HG03039 (cell line): ENCODE results near the gene CADPS.

Source experiments
- ATAC-seq: cut with Tn5 transposase; IDR thresholded peaks from one replicate; pipeline ENCODE4 v1.9.1; 2021; ENCODE audit warnings: mild to moderate bottlenecking, moderate library complexity; ENCODE audit not compliant: unreplicated experiment

The CADPS gene

GRCh38 chr3:62566022-62566557, 309.1 kb downstream of the CADPS start:
- no peak for ATAC-seq

- no peak for ATAC-seq
Measured at GRCh38 chr3:62562596-62562995, 312.6 kb downstream of the CADPS start.

GRCh38 chr3:62562017-62562416, 313.2 kb downstream of the CADPS start:
- ATAC-seq = no peak

GRCh38 chr3:62559831-62560445, 315.3 kb downstream of the CADPS start:
- ATAC-seq = no peak

- ATAC-seq = no peak
Measured at GRCh38 chr3:62558549-62559112, 316.6 kb downstream of the CADPS start.

- no peak for ATAC-seq
Measured at GRCh38 chr3:62557983-62558382, 317.2 kb downstream of the CADPS start.

GRCh38 chr3:62557450-62557849, 317.8 kb downstream of the CADPS start:
- no peak for ATAC-seq

- ATAC-seq = no peak
Measured at GRCh38 chr3:62556121-62556815, 318.9 kb downstream of the CADPS start.

GRCh38 chr3:62554264-62554799, 320.9 kb downstream of the CADPS start:
- no peak for ATAC-seq

- no peak for ATAC-seq
Measured at GRCh38 chr3:62553811-62554210, 321.4 kb downstream of the CADPS start.

- ATAC-seq = no peak
Measured at GRCh38 chr3:62551556-62551955, 323.7 kb downstream of the CADPS start.

- ATAC-seq = no peak
Measured at GRCh38 chr3:62550439-62550838, 324.8 kb downstream of the CADPS start.

- ATAC-seq = no peak
Measured at GRCh38 chr3:62548528-62549205, 326.5 kb downstream of the CADPS start.

GRCh38 chr3:62546266-62546665, 328.9 kb downstream of the CADPS start:
- ATAC-seq = no peak

- no peak for ATAC-seq
Measured at GRCh38 chr3:62542185-62542584, 333.0 kb downstream of the CADPS start.

GRCh38 chr3:62539762-62540161, 335.5 kb downstream of the CADPS start:
- no peak for ATAC-seq

- no peak for ATAC-seq
Measured at GRCh38 chr3:62538691-62539356, 336.4 kb downstream of the CADPS start.

GRCh38 chr3:62534326-62534725, 340.9 kb downstream of the CADPS start:
- ATAC-seq = no peak

- no peak for ATAC-seq
Measured at GRCh38 chr3:62532796-62533195, 342.4 kb downstream of the CADPS start.

GRCh38 chr3:62531981-62532380, 343.2 kb downstream of the CADPS start:
- no peak for ATAC-seq

GRCh38 chr3:62531493-62531892, 343.7 kb downstream of the CADPS start:
- ATAC-seq = no peak
